GM23338 (cell line): ENCODE data around the gene KRT79. TPM values are rescaled to one million over a fixed set of nuclear protein-coding genes. Genes with fewer than 3 reads are reported as not detected.

ENCODE experiments used
- ATAC-seq: fragments of 200-7000 bp; cut with Tn5 transposase; 3 replicates; pipeline ENCODE4 v1.9.1; 2020
- DNase-seq: peaks from one replicate; pipeline ENCODE4 v3.0.0-alpha.2; 2015; ENCODE audit warnings: low spot score
- H2AFZ ChIP-seq: fragments of 200-600 bp; sonication (generic); 2 replicates; pipeline ENCODE4 v1.8.0; 2016; ENCODE audit warnings: antibody characterized with exemption, mild to moderate bottlenecking, moderate library complexity
- H3F3A ChIP-seq: fragments of 200-600 bp; sonication (generic); replicated peaks from 2 replicates; pipeline ENCODE4 v1.8.0; 2017; ENCODE audit warnings: antibody characterized with exemption, mixed run types, low read depth
- H3K27ac ChIP-seq: fragments of 200-600 bp; sonication (generic); 2 replicates; pipeline ENCODE4 v1.6.1; 2016; ENCODE audit warnings: low read depth
- H3K27me3 ChIP-seq: fragments of 200-600 bp; sonication (generic); 2 replicates; pipeline ENCODE4 v1.8.0; 2016; ENCODE audit warnings: mild to moderate bottlenecking, mixed run types, moderate library complexity; ENCODE audit not compliant: insufficient read depth
- H3K36me3 ChIP-seq: fragments of 200-600 bp; sonication (generic); 2 replicates; pipeline ENCODE4 v1.8.0; 2016; ENCODE audit warnings: mild to moderate bottlenecking; ENCODE audit not compliant: insufficient read depth
- H3K4me1 ChIP-seq: fragments of 200-600 bp; sonication (generic); 2 replicates; pipeline ENCODE4 v1.8.0; 2016; ENCODE audit warnings: mild to moderate bottlenecking, moderate library complexity; ENCODE audit not compliant: insufficient read depth
- H3K4me2 ChIP-seq: fragments of 200-600 bp; sonication (generic); 2 replicates; pipeline ENCODE4 v1.7.1; 2017; ENCODE audit warnings: mixed run types
- H3K4me3 ChIP-seq: fragments of 200-600 bp; sonication (generic); 2 replicates; pipeline ENCODE4 v1.6.1; 2016; ENCODE audit warnings: mixed run types
- H3K79me2 ChIP-seq: fragments of 200-600 bp; sonication (generic); replicated peaks from 2 replicates; pipeline ENCODE4 v1.8.0; 2017; ENCODE audit warnings: mild to moderate bottlenecking; ENCODE audit not compliant: insufficient read depth
- H3K9me2 ChIP-seq: fragments of 200-600 bp; sonication (generic); 2 replicates; pipeline ENCODE4 v1.8.0; 2017; ENCODE audit not compliant: insufficient read depth
- H4K20me1 ChIP-seq: fragments of 200-600 bp; sonication (generic); replicated peaks from 2 replicates; pipeline ENCODE4 v1.8.0; 2017; ENCODE audit warnings: mild to moderate bottlenecking; ENCODE audit not compliant: insufficient read depth
- H3K27ac Mint-ChIP-seq: 2 replicates; pipeline ENCODE4 v1.8.0; 2020; ENCODE audit warnings: inconsistent platforms, mild to moderate bottlenecking, moderate library complexity, mixed read lengths
- H3K27me3 Mint-ChIP-seq: 3 replicates; pipeline ENCODE4 v1.8.0; 2022; ENCODE audit warnings: low read depth, mild to moderate bottlenecking, moderate library complexity, mixed read lengths, inconsistent platforms; ENCODE audit not compliant: insufficient read depth, poor library complexity
- H3K36me3 Mint-ChIP-seq: 3 replicates; pipeline ENCODE4 v1.8.0; 2021; ENCODE audit warnings: low read depth, mild to moderate bottlenecking, inconsistent platforms, moderate library complexity, mixed read lengths
- H3K4me1 Mint-ChIP-seq: 3 replicates; pipeline ENCODE4 v1.8.0; 2020; ENCODE audit warnings: mild to moderate bottlenecking, inconsistent platforms, mixed read lengths
- H3K4me3 Mint-ChIP-seq: 3 replicates; pipeline ENCODE4 v1.8.0; 2021; ENCODE audit warnings: moderate library complexity, mild to moderate bottlenecking, inconsistent platforms, mixed read lengths
- H3K9me3 Mint-ChIP-seq: 3 replicates; pipeline ENCODE4 v1.8.0; 2020; ENCODE audit warnings: moderate library complexity, mild to moderate bottlenecking, inconsistent platforms, mixed read lengths
- CREB1 ChIP-seq: fragments of 250-450 bp; sonication (Bioruptor Pico); IDR thresholded peaks from 2 replicates; pipeline ENCODE4 v1.5.0; 2020; ENCODE audit warnings: low read depth, mild to moderate bottlenecking, moderate library complexity
- CTCF ChIP-seq, 2 experiments: fragments of 200-600 bp in 1 of 2; sonication (generic) in 1 of 2; conservative IDR thresholded peaks; 2 replicates each; pipeline versions ENCODE4 v1.5.1 to v1.6.1; 2016 to 2017; ENCODE audit warnings: antibody characterized with exemption in 2 of 2, low read depth in 2 of 2, mild to moderate bottlenecking in 2 of 2, moderate library complexity in 1 of 2
- ETS1 ChIP-seq: IDR thresholded peaks from 2 replicates; pipeline ENCODE4 v1.6.1; 2016; ENCODE audit warnings: antibody characterized with exemption
- EZH2 ChIP-seq: fragments of 200-600 bp; sonication (generic); IDR thresholded peaks from one replicate; pipeline ENCODE4 v1.8.0; 2017; ENCODE audit warnings: antibody characterized with exemption, mild to moderate bottlenecking, low read depth; ENCODE audit not compliant: unreplicated experiment
- EZH2phosphoT487 ChIP-seq: fragments of 200-600 bp; sonication (generic); IDR thresholded peaks from one replicate; pipeline ENCODE4 v1.8.1; 2018; ENCODE audit warnings: antibody characterized with exemption; ENCODE audit not compliant: unreplicated experiment
- JUNB ChIP-seq: IDR thresholded peaks from one replicate; pipeline ENCODE4 v1.6.1; 2016; ENCODE audit warnings: antibody characterized with exemption; ENCODE audit not compliant: unreplicated experiment
- NANOG ChIP-seq: IDR thresholded peaks from 2 replicates; pipeline ENCODE4 v1.6.1; 2016; ENCODE audit warnings: antibody characterized with exemption, borderline replicate concordance
- POLR2AphosphoS5 ChIP-seq: IDR thresholded peaks from 2 replicates; pipeline ENCODE4 v1.6.1; 2016; ENCODE audit warnings: antibody characterized with exemption, low read depth
- REST ChIP-seq: IDR thresholded peaks from one replicate; pipeline ENCODE4 v1.6.1; 2018; ENCODE audit warnings: antibody characterized with exemption; ENCODE audit not compliant: unreplicated experiment
- STAT1 ChIP-seq: IDR thresholded peaks from one replicate; pipeline ENCODE4 v1.6.1; 2016; ENCODE audit warnings: antibody characterized with exemption; ENCODE audit not compliant: unreplicated experiment
- ZNF114 ChIP-seq: fragments of 250-450 bp; sonication (Bioruptor Pico); IDR thresholded peaks from 2 replicates; pipeline ENCODE4 v1.5.0; 2020; ENCODE audit warnings: mild to moderate bottlenecking, moderate library complexity
- ZNF331 ChIP-seq: fragments of 250-450 bp; sonication (Bioruptor Pico); IDR thresholded peaks from 2 replicates; pipeline ENCODE4 v1.5.0; 2020; ENCODE audit warnings: low read depth, mild to moderate bottlenecking, moderate library complexity
- ZNF462 ChIP-seq: fragments of 250-450 bp; sonication (Bioruptor Pico); IDR thresholded peaks from 2 replicates; pipeline ENCODE4 v1.5.0; 2020; ENCODE audit warnings: mild to moderate bottlenecking, moderate library complexity
- polyA plus RNA-seq: library from polyadenylated mRNA; unstranded; fragments of >200 nt; fragmentation: Nextera tagmentation; extraction: Ambion mirVana; gene quantifications from 2 replicates; pipeline ENCODE4 v1.2.1, GENCODE V29; 2016
- total RNA-seq: library from RNA; depleted of rRNA; stranded (reverse); fragments of >200 nt; shearing (Covaris generic); gene quantifications from 2 replicates; pipeline ENCODE4 v1.2.3, GENCODE V29; 2014

Gene KRT79
- total and polyA plus RNA-seq, 2 experiments from 2014 or later: 0.21 TPM; not detected in 1

- no peak for DNase-seq
- H3K79me2 ChIP-seq: no peaks in the 10 kb centered on the region
- no peaks in the 10 kb centered on the region for H3K36me3 ChIP-seq
- no peaks in the 10 kb centered on the region for H3F3A ChIP-seq
- 0 out of 2 replicates have a peak, but pooled peaks cover 6% of the 10 kb centered on the region for H3K9me2 ChIP-seq
- no peak overlapping the region for H3K27ac ChIP-seq
- no peak for TF ChIP-seq ZNF114
- TF ChIP-seq NANOG: no peak
- no peak for TF ChIP-seq JUNB
- no peak for TF ChIP-seq EZH2
- no peak for TF ChIP-seq POLR2AphosphoS5
- no peak for TF ChIP-seq EZH2phosphoT487
- TF ChIP-seq ZNF331 (CRISPR knock-in tag): no peak
- TF ChIP-seq REST: no peak
- TF ChIP-seq STAT1: no peak
- TF ChIP-seq ZNF462 (CRISPR knock-in tag): no peak
- no peak for TF ChIP-seq CREB1 (CRISPR knock-in tag)
- no peak for TF ChIP-seq CTCF (conservative IDR thresholded peaks at IDR 0.05; ENCODE audit: low read depth in 2 of 2)
- TF ChIP-seq ETS1: no peak
- no peak overlapping the region for H3K4me3 Mint-ChIP-seq
- H3K27me3 ChIP-seq: no peaks in the 10 kb centered on the region
- no peak overlapping the region for H3K4me2 ChIP-seq
- no peaks in the 10 kb centered on the region for H3K9me3 Mint-ChIP-seq
- no peak overlapping the region for H3K4me3 ChIP-seq
- peaks cover 2% of the 10 kb centered on the region for H3K27me3 Mint-ChIP-seq
- H4K20me1 ChIP-seq: no peaks in the 10 kb centered on the region
- ATAC-seq: no peak
- no peak overlapping the region for H2AFZ ChIP-seq
- no peak overlapping the region for H3K27ac Mint-ChIP-seq
- no peaks in the 10 kb centered on the region for H3K4me1 ChIP-seq
- H3K4me1 Mint-ChIP-seq: no peaks in the 10 kb centered on the region; the same call in 2 of the 3 replicates
- H3K36me3 Mint-ChIP-seq: no peaks in the 10 kb centered on the region
Observed at GRCh38 chr12:52774629-52775250, 59.4 kb downstream of the KRT79 start.
